Keratinocyte (primary cell): Measurements from ENCODE around the gene AUP1. TPM values are rescaled to one million over a fixed set of nuclear protein-coding genes. Genes with fewer than 3 reads are reported as not detected.

Experiments used
- DNase-seq: peaks from one replicate; pipeline ENCODE4 v3.0.0-alpha.2; 2011; ENCODE audit warnings: low read depth, missing footprints, low spot score
- FAIRE-seq: peaks from 2 replicates; lab custom pipeline; 2011; peaks lifted over from hg19 to GRCh38; lab: Jason Lieb, UNC
- H2AFZ ChIP-seq: 2 replicates; pipeline ENCODE4 v1.6.0; 2012; ENCODE audit warnings: low read length, control low read depth, inconsistent platforms; ENCODE audit not compliant: control insufficient read depth
- H3K27ac ChIP-seq: 2 replicates; pipeline ENCODE4 v1.5.1; 2011; ENCODE audit warnings: low read length; ENCODE audit not compliant: control insufficient read depth, insufficient read depth
- H3K27me3 ChIP-seq: 3 replicates; pipeline ENCODE4 v1.6.0; 2011; ENCODE audit warnings: low read length; ENCODE audit not compliant: control insufficient read depth, insufficient read depth; ENCODE audit errors: extremely low read depth
- H3K36me3 ChIP-seq, 2 experiments: 2 replicates in 1 of 2; 3 replicates in 1 of 2; pipeline ENCODE4 v1.5.1; 2011; ENCODE audit warnings: low read length in 2 of 2, mild to moderate bottlenecking in 1 of 2; ENCODE audit not compliant: control insufficient read depth in 2 of 2, insufficient read depth in 2 of 2; ENCODE audit errors: extremely low read depth in 1 of 2
- H3K4me1 ChIP-seq: 3 replicates; pipeline ENCODE4 v1.5.1; 2011; ENCODE audit warnings: low read length; ENCODE audit not compliant: control insufficient read depth, insufficient read depth; ENCODE audit errors: extremely low read depth
- H3K4me2 ChIP-seq: 3 replicates; pipeline ENCODE4 v1.6.0; 2011; ENCODE audit warnings: low read depth, low read length; ENCODE audit not compliant: control insufficient read depth, insufficient read depth; ENCODE audit errors: extremely low read depth
- H3K4me3 ChIP-seq, 3 experiments: fragments of 200-600 bp in 1 of 3; sonication (generic) in 1 of 3; 2 replicates in 2 of 3; 3 replicates in 1 of 3; pipeline ENCODE4 v1.5.1; 2011 to 2016; ENCODE audit warnings: low read length in 3 of 3, mild to moderate bottlenecking in 3 of 3, control low read depth in 2 of 3, inconsistent platforms in 1 of 3, low read depth in 1 of 3, mixed read lengths in 1 of 3, mixed run types in 1 of 3, moderate library complexity in 1 of 3; ENCODE audit not compliant: control insufficient read depth in 2 of 3, insufficient read depth in 2 of 3; ENCODE audit errors: extremely low read depth in 1 of 3
- H3K79me2 ChIP-seq: 2 replicates; pipeline ENCODE4 v1.6.0; 2012; ENCODE audit warnings: low read length; ENCODE audit not compliant: control insufficient read depth, insufficient read depth
- H3K9ac ChIP-seq: 3 replicates; pipeline ENCODE4 v1.6.0; 2011; ENCODE audit warnings: low read length; ENCODE audit not compliant: control insufficient read depth, insufficient read depth; ENCODE audit errors: extremely low read depth
- H3K9me1 ChIP-seq: 3 replicates; pipeline ENCODE4 v1.6.0; 2011; ENCODE audit warnings: low read length; ENCODE audit not compliant: control insufficient read depth, insufficient read depth; ENCODE audit errors: extremely low read depth
- H3K9me3 ChIP-seq: 2 replicates; pipeline ENCODE4 v1.5.1; 2012; ENCODE audit warnings: low read depth, low read length; ENCODE audit not compliant: control insufficient read depth
- H4K20me1 ChIP-seq: 3 replicates; pipeline ENCODE4 v1.6.0; 2011; ENCODE audit warnings: low read length; ENCODE audit not compliant: control insufficient read depth, insufficient read depth; ENCODE audit errors: extremely low read depth
- CTCF ChIP-seq, 3 experiments: IDR thresholded peaks in 1 of 3; conservative IDR thresholded peaks in 1 of 3; optimal IDR thresholded peaks in 1 of 3; 2 replicates in 2 of 3; 3 replicates in 1 of 3; pipeline versions ENCODE3 to v1.5.1; 2011; ENCODE audit warnings: low read length in 3 of 3, mild to moderate bottlenecking in 3 of 3, moderate library complexity in 2 of 3, control low read depth in 1 of 3, inconsistent platforms in 1 of 3; ENCODE audit not compliant: insufficient read depth in 2 of 3; ENCODE audit errors: extremely low read depth in 1 of 3
- EZH2 ChIP-seq: IDR thresholded peaks from one replicate; pipeline ENCODE4 v1.6.1; 2012; ENCODE audit warnings: inconsistent platforms, mild to moderate bottlenecking, low read length, moderate library complexity
- dilution Hi-C: fragments of 300-500 bp; cut with MboI; formaldehyde crosslinking; loops from one replicate; pipeline ENCODE4 v1.7.0; 2020; ENCODE audit warnings: low sequenced_read_pairs; ENCODE audit not compliant: extremely low pct_ligation_motif_present
- polyA plus RNA-seq, 5 experiments: library from polyadenylated mRNA; depleted of rRNA in 3 of 5; stranded (reverse) in 3 of 5; stranded (forward) in 1 of 5; unstranded in 1 of 5; fragments of >200 nt; gene quantifications; 1 replicate in 1 of 5; 2 replicates in 3 of 5; 3 replicates in 1 of 5; pipeline versions ENCODE4 v1.2.1 to v1.2.3, GENCODE V29; 2011 to 2012; ENCODE audit warnings: missing spikeins in 2 of 5, low read depth in 1 of 5, low replicate concordance in 1 of 5

AUP1 gene
- polyA plus RNA-seq, 1 donor (not counting 4 experiments of a cell fraction or from before 2014, with no cell fraction given), result 94.9 TPM

GRCh38 chr2:74556831-74557370 lies 27.4 kb upstream of the AUP1 start:
- dilution Hi-C loops, result no loop called here
- H3K79me2 ChIP-seq, result no peaks in the 10 kb centered on the region
- H4K20me1 ChIP-seq, result no peaks in the 10 kb centered on the region
- no peaks in the 10 kb centered on the region for H3K9me1 ChIP-seq
- no peak overlapping the region for H3K4me3 ChIP-seq
- H3K9ac ChIP-seq, result no peak overlapping the region
- peaks cover 16% of the 10 kb centered on the region for H3K27me3 ChIP-seq
- no peak overlapping the region for H2AFZ ChIP-seq
- no peaks in the 10 kb centered on the region for H3K9me3 ChIP-seq
- FAIRE-seq (no peak), DNase-seq (no peak)
- H3K36me3 ChIP-seq, result no peaks in the 10 kb centered on the region
- no peak overlapping the region for H3K27ac ChIP-seq
- H3K4me1 ChIP-seq, result peaks cover 12% of the 10 kb centered on the region
- no peak overlapping the region for H3K4me2 ChIP-seq
- TF ChIP-seq EZH2, result no peak
- no peak for TF ChIP-seq CTCF (optimal IDR thresholded peaks at IDR 0.05 in 1 of 3, IDR thresholded peaks at IDR 0.05 in 1 of 3, conservative IDR thresholded peaks at IDR 0.05 in 1 of 3; ENCODE audit: extremely low read depth in 1 of 3, insufficient read depth in 2 of 3, low read length in 3 of 3)

GRCh38 chr2:74556159-74556558 lies 26.7 kb upstream of the AUP1 start:
- H3K9me1 ChIP-seq, result no peaks in the 10 kb centered on the region
- H2AFZ ChIP-seq, result no peak overlapping the region
- H3K27ac ChIP-seq, result no peak overlapping the region
- TF ChIP-seq EZH2 (no peak), CTCF (optimal IDR thresholded peaks at IDR 0.05 in 1 of 3, IDR thresholded peaks at IDR 0.05 in 1 of 3, conservative IDR thresholded peaks at IDR 0.05 in 1 of 3; ENCODE audit: extremely low read depth in 1 of 3, insufficient read depth in 2 of 3, low read length in 3 of 3) (no peak)
- no peak overlapping the region for H3K4me3 ChIP-seq
- no peaks in the 10 kb centered on the region for H3K79me2 ChIP-seq
- H3K9ac ChIP-seq, result no peak overlapping the region
- FAIRE-seq, result no peak
- H3K27me3 ChIP-seq, result peaks cover 16% of the 10 kb centered on the region
- H3K4me1 ChIP-seq, result peaks cover 12% of the 10 kb centered on the region
- H3K36me3 ChIP-seq, result no peaks in the 10 kb centered on the region
- dilution Hi-C loops, result no loop called here
- H3K4me2 ChIP-seq, result no peak overlapping the region
- no peak for DNase-seq
- no peaks in the 10 kb centered on the region for H4K20me1 ChIP-seq
- no peaks in the 10 kb centered on the region for H3K9me3 ChIP-seq
